ENCODE results near the gene XPA.

Gene XPA

DNA sequence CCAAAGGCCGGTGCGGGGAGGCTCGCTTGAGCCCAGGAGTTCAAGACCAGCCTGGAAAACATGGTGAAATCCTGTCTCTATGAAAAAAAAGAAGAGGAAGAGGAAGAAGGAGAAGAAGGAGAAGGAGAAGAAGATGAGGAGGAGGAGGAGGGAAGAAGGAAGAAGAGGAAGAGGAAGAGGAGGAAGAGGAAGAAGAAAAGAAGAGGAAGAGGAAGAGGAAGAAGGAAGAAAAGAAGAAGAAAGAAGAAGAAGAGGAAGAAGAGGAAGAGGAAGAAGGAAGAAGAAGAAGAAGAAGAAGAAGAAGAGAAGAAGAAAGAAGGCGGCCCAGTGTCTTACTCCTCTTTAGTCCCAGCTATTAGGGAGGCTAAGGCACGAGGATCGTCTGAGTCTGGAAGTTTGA lies 44.8 kb upstream of the XPA start:
- no peak for ATAC-seq
- no peak for TF ChIP-seq BACH2 (CRISPR knock-in tag; IDR thresholded peaks at IDR 0.05; ENCODE audit: borderline replicate concordance)
- no peak for TF ChIP-seq PPARA (CRISPR knock-in tag; IDR thresholded peaks at IDR 0.05; ENCODE audit: borderline replicate concordance)
- no peak for TF ChIP-seq ESRRG (CRISPR knock-in tag; IDR thresholded peaks at IDR 0.05)
- TF ChIP-seq OSR1 (CRISPR knock-in tag; IDR thresholded peaks at IDR 0.05), result no peak
- TF ChIP-seq CREB5 (CRISPR knock-in tag; IDR thresholded peaks at IDR 0.05; ENCODE audit: low read depth), result no peak
- no peak for TF ChIP-seq ZNF70 (CRISPR knock-in tag; IDR thresholded peaks at IDR 0.05)
- TF ChIP-seq TCF4 (CRISPR knock-in tag; IDR thresholded peaks at IDR 0.05; ENCODE audit: borderline replicate concordance), result no peak
- no peak for TF ChIP-seq SNAI2 (CRISPR knock-in tag; IDR thresholded peaks at IDR 0.05)
- TF ChIP-seq GLIS3 (CRISPR knock-in tag; IDR thresholded peaks at IDR 0.05), result no peak
- TF ChIP-seq, protein P1, sequence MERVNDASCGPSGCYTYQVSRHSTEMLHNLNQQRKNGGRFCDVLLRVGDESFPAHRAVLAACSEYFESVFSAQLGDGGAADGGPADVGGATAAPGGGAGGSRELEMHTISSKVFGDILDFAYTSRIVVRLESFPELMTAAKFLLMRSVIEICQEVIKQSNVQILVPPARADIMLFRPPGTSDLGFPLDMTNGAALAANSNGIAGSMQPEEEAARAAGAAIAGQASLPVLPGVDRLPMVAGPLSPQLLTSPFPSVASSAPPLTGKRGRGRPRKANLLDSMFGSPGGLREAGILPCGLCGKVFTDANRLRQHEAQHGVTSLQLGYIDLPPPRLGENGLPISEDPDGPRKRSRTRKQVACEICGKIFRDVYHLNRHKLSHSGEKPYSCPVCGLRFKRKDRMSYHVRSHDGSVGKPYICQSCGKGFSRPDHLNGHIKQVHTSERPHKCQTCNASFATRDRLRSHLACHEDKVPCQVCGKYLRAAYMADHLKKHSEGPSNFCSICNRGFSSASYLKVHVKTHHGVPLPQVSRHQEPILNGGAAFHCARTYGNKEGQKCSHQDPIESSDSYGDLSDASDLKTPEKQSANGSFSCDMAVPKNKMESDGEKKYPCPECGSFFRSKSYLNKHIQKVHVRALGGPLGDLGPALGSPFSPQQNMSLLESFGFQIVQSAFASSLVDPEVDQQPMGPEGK (CRISPR knock-in tag; IDR thresholded peaks at IDR 0.05; ENCODE audit: borderline replicate concordance), result no peak
- no peak for TF ChIP-seq POU6F1 (CRISPR knock-in tag; IDR thresholded peaks at IDR 0.05; ENCODE audit: borderline replicate concordance, low read depth)
- no peak for TF ChIP-seq ZNF565 (CRISPR knock-in tag; conservative IDR thresholded peaks at IDR 0.05; ENCODE audit: low read depth)
- TF ChIP-seq CSRNP3 (CRISPR knock-in tag; IDR thresholded peaks at IDR 0.05), result no peak
- no peak for TF ChIP-seq ZFP3 (CRISPR knock-in tag; IDR thresholded peaks at IDR 0.05)
- no peak for TF ChIP-seq ISL1 (CRISPR knock-in tag; IDR thresholded peaks at IDR 0.05)
- TF ChIP-seq CSDC2 (CRISPR knock-in tag; IDR thresholded peaks at IDR 0.05), result no peak
- no peak for TF ChIP-seq ZFP30 (CRISPR knock-in tag; IDR thresholded peaks at IDR 0.05)
- TF ChIP-seq, protein P2, sequence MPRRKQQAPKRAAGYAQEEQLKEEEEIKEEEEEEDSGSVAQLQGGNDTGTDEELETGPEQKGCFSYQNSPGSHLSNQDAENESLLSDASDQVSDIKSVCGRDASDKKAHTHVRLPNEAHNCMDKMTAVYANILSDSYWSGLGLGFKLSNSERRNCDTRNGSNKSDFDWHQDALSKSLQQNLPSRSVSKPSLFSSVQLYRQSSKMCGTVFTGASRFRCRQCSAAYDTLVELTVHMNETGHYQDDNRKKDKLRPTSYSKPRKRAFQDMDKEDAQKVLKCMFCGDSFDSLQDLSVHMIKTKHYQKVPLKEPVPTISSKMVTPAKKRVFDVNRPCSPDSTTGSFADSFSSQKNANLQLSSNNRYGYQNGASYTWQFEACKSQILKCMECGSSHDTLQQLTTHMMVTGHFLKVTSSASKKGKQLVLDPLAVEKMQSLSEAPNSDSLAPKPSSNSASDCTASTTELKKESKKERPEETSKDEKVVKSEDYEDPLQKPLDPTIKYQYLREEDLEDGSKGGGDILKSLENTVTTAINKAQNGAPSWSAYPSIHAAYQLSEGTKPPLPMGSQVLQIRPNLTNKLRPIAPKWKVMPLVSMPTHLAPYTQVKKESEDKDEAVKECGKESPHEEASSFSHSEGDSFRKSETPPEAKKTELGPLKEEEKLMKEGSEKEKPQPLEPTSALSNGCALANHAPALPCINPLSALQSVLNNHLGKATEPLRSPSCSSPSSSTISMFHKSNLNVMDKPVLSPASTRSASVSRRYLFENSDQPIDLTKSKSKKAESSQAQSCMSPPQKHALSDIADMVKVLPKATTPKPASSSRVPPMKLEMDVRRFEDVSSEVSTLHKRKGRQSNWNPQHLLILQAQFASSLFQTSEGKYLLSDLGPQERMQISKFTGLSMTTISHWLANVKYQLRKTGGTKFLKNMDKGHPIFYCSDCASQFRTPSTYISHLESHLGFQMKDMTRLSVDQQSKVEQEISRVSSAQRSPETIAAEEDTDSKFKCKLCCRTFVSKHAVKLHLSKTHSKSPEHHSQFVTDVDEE (CRISPR knock-in tag; IDR thresholded peaks at IDR 0.05), result no peak
- no peak for TF ChIP-seq ZNF8 (CRISPR knock-in tag; IDR thresholded peaks at IDR 0.05)

DNA sequence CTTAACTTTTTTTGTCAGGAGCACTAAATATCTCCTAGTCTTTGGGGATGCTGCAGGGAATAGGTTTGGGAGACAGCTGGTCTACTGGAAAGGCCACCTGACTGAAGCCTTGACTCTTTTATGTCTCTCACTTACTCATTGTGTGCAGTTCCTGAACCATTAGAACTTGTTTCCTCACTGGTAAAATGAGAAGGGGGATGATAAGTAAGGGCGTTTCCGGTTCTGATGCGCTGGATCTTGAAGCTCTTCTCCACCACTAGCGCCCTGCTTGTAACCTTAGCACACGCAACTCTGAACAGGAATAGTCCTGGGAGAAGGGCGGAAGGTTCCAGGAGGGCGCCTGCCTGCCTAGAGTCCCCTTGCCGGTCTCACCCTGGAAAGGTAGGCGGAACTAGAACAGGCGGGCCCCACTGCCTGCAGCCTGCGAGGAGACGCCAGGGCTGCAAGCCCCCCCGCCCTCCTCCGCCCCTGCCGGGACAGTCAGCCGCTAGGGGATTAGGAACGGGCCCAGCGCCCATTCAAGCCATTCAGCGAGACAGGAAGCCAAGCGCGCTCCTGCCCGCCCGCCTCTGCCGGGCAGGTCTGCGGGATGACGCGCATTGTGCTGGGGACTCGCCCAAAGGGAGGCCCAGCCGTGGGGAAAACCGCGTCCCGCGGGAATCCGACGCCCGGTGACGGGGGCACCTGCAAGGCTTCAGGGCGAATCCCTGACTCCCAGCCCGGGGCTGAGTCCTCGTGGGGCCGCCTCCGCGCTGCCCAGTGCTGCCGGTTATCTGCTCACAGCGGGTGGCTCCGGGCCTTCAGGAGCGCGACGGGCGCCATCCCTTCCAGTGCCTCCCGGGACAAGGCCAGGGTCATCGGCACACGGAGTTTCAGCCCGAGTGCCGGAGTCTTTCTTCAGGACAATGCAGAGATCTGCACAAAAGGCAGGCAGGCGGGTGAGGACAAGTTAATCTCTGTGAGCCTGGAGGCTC lies 44.0 kb upstream of the XPA start:
- TF ChIP-seq TCF4 (CRISPR knock-in tag; IDR thresholded peaks at IDR 0.05; ENCODE audit: borderline replicate concordance) (no peak), PPARA (CRISPR knock-in tag; IDR thresholded peaks at IDR 0.05; ENCODE audit: borderline replicate concordance) (no peak), ZC3H10 (CRISPR knock-in tag; IDR thresholded peaks at IDR 0.05) (no peak), POU6F1 (CRISPR knock-in tag; IDR thresholded peaks at IDR 0.05; ENCODE audit: borderline replicate concordance, low read depth) (no peak), ZFP30 (CRISPR knock-in tag; IDR thresholded peaks at IDR 0.05) (no peak), TOX (CRISPR knock-in tag; IDR thresholded peaks at IDR 0.05; ENCODE audit: borderline replicate concordance) (no peak), CREB5 (CRISPR knock-in tag; IDR thresholded peaks at IDR 0.05; ENCODE audit: low read depth) (no peak), ESRRG (CRISPR knock-in tag; IDR thresholded peaks at IDR 0.05) (no peak)
- TF ChIP-seq, protein P1 (CRISPR knock-in tag; IDR thresholded peaks at IDR 0.05; ENCODE audit: borderline replicate concordance), result no peak
- peak; percentile 70 for ATAC-seq

All from SK-N-SH treated with all-trans-retinoic acid at 6 μM for 48 hours (cell line).